Astrocyte of the cerebellum (primary cell): ENCODE measurements around the gene ERVW-1.
"Not testable (repeated sequence)": the region's sequence is repeated elsewhere in the genome, so short reads cannot be mapped to it uniquely, and the experiment has no call there.

Experiments
- DNase-seq: peaks from one replicate; pipeline ENCODE4 v3.0.0-alpha.2; 2011; ENCODE audit warnings: low read depth
- H3K4me3 ChIP-seq: 2 replicates; pipeline ENCODE4 v1.5.1; 2011; ENCODE audit warnings: mild to moderate bottlenecking, low read depth, low read length, moderate library complexity
- in situ Hi-C: cut with HindIII; loops from 2 replicates; pipeline ENCODE4 v1.10.0; 2017; ENCODE audit warnings: low sequenced_read_pairs
- TF ChIP-seq, protein P1 (sequence below): IDR thresholded peaks from 2 replicates; pipeline ENCODE4 v1.5.1; 2012; ENCODE audit warnings: low read length, low read depth, moderate library complexity, mild to moderate bottlenecking; ENCODE audit errors: missing control alignments

Gene ERVW-1, protein sequence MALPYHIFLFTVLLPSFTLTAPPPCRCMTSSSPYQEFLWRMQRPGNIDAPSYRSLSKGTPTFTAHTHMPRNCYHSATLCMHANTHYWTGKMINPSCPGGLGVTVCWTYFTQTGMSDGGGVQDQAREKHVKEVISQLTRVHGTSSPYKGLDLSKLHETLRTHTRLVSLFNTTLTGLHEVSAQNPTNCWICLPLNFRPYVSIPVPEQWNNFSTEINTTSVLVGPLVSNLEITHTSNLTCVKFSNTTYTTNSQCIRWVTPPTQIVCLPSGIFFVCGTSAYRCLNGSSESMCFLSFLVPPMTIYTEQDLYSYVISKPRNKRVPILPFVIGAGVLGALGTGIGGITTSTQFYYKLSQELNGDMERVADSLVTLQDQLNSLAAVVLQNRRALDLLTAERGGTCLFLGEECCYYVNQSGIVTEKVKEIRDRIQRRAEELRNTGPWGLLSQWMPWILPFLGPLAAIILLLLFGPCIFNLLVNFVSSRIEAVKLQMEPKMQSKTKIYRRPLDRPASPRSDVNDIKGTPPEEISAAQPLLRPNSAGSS

DNA sequence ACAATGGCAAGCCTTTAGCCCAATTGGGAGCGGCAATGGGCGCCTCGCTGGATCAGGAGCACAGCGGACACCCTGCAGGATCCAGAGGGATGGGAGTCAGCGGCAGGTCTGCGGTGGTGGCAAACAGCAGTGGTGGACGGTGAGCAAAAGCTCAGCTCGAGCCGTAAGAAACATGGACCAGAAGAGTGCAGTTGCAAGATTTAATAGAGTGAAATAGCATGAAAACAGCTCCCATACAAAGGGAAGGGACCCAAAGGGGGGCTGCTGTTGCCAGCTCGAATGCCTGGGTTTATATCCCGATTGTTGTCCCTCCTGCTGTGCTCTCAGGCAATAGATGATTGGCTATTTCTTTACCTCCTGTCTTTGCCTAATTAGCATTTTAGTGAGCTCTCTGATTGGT, at the start of gene ERVW-1:
Gene ERVW-1 (minus strand): TSS at position 266 of the 400 bp plus-strand sequence. CDS start 7,565 bp downstream, outside the sequence.
- in situ Hi-C loops, H3K4me3 ChIP-seq, DNase-seq: not testable (repeated sequence)

DNA sequence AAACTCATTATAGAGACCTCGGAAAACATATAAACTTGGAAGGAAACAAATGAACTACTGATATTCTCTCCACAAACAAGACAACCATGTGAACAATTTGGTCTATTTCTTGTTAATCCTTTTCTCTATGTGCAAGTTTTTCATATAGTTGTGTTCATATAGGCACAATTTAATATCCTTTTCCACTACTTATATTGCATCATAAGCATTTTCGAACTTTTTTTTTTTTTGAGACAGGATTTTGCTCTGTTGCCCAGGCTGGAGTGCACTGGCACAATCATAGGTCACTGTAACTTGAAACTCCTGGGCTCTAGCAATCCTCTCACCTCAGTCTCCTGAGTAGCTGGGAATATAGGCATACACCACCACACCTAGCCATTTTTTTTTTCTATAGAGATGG, 45.4 kb upstream of the ERVW-1 start:
- no peak overlapping the region for H3K4me3 ChIP-seq
- in situ Hi-C loops: no loop called here
- DNase-seq: no peak
- TF ChIP-seq, protein P1, sequence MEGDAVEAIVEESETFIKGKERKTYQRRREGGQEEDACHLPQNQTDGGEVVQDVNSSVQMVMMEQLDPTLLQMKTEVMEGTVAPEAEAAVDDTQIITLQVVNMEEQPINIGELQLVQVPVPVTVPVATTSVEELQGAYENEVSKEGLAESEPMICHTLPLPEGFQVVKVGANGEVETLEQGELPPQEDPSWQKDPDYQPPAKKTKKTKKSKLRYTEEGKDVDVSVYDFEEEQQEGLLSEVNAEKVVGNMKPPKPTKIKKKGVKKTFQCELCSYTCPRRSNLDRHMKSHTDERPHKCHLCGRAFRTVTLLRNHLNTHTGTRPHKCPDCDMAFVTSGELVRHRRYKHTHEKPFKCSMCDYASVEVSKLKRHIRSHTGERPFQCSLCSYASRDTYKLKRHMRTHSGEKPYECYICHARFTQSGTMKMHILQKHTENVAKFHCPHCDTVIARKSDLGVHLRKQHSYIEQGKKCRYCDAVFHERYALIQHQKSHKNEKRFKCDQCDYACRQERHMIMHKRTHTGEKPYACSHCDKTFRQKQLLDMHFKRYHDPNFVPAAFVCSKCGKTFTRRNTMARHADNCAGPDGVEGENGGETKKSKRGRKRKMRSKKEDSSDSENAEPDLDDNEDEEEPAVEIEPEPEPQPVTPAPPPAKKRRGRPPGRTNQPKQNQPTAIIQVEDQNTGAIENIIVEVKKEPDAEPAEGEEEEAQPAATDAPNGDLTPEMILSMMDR: no peak

DNA sequence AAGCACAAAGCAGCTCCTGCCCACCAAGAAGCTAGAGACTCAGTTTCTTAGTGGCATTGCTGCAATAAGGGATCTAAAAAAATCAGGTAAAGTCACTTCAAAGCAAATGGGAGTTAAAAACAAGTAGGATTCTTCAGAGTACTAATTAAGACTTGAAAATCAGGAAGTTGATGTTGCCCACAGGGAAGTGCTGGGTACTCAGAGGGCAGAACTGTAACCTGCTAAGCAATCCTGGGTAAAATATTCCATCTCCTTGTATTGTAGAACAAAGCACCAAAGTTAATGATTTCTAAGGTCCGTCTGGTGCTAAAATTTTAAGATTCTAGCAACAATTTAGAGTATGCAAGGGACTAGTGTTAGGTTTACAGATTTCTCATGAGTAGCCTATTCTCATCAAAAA, 42.3 kb upstream of the ERVW-1 start:
- TF ChIP-seq, protein P1: no peak
- H3K4me3 ChIP-seq: no peak overlapping the region
- in situ Hi-C loops: no loop called here
- no peak for DNase-seq

DNA sequence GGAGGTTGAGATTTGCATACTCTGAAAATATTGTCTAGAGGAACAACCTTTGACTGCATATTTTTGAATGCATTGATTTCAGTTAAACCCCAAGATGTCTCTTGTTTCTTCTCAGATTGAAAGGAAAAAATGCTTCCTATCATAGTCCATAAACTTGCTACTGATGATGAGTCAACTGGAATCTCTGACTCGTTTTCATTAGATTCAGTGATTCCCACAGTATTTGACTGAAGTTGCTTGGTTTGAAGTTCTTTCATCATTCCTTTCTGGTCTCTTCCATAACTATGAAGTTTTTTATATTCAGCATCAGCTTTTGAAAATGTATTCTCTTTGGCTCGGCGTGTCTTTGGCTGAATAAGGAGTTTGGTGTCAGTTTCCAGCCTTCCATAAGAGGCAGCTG, 39.9 kb upstream of the ERVW-1 start:
- DNase-seq: no peak
- in situ Hi-C loops: no loop called here
- no peak overlapping the region for H3K4me3 ChIP-seq
- TF ChIP-seq, protein P1: no peak

DNA sequence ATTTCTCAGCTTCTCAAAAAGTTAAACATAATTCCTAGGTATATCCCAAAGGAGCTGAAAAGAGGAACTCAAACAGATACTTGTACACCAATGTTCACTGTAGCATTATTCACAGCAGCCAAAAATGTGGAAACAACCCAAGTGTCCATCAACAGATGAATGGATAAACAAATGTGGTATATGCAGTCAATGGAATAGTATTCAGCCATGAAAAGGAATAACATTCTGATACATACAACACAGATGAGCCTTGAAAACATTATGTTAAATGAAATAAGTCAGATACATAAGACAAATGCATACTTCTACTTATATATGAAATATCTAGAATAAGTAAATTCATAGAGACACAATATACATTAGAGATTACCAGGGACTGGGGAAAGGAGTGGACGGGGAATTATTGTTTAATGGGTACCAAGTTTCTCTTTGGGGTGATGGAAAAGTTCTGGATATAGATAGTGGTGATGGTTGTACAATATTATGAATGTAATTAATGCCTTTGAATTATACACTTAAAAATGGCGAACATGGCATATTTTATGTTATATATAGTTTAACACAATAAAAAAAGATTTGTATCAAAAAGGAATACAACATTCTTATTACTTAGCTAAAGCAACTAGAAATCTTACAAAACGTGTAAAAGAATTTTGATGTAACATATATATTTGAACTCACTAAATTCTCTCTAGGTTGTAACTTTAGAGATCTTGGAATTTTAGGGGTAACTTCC, 35.6 kb upstream of the ERVW-1 start:
- no peak for DNase-seq
- in situ Hi-C loops: no loop called here
- TF ChIP-seq, protein P1: no peak
- H3K4me3 ChIP-seq: no peak overlapping the region

DNA sequence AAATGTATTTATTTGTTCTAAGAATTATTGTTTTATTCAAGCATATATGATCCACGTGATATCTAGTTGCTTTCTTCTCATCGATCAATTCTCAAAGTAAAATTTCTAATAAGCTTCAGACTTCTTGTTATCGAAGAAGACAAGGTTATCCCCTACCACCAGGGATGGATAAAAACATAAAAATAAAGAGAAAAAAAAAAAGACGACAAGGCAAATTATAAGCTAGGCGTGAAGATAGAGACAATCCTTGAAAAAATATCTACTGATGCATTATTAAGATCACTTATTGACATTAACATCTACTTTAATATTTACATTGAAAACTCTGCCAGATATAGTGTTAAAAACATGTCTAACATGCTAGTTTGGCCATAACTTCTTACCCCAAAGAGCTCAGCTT, 31.2 kb upstream of the ERVW-1 start:
- in situ Hi-C loops: no loop called here
- no peak overlapping the region for H3K4me3 ChIP-seq
- no peak for DNase-seq
- TF ChIP-seq, protein P1: no peak

DNA sequence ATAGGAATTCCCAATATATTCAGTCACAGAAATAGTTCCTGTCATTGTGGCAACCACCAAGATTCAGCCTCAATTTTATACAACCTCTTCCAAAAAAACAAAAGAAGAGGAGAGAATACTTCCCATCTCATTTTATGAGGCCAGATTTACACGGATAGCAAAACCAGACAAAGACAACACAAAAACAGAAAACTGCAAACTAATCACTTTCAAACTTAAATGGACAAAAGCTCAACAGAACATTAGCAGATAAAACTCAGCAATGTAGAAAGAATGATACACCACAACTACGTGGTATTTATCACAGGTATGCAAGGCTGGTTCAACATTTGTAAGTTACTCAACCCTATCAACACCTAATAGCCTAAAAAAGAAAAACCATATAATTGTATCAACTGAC, 28.6 kb upstream of the ERVW-1 start:
- no peak overlapping the region for H3K4me3 ChIP-seq
- TF ChIP-seq, protein P1: no peak
- in situ Hi-C loops: no loop called here
- no peak for DNase-seq
